ENCODE measurements around the gene TTLL11. TPM values are rescaled to one million over a fixed set of nuclear protein-coding genes. Genes with fewer than 3 reads are reported as not detected.

Gene TTLL11
- total and polyA plus RNA-seq, 2 of the 8 experiments (the other 6 are each of a cell fraction or from before 2014, with no cell fraction given) = 0.56 to 0.80 TPM

- TF ChIP-seq NANOG (IDR thresholded peaks at IDR 0.05; ENCODE audit: insufficient read depth, low read depth, low read length, poor library complexity, severe bottlenecking) (no peak), E2F6 (IDR thresholded peaks at IDR 0.05) (no peak), SUZ12 (IDR thresholded peaks at IDR 0.05; ENCODE audit: low read length) (no peak), BCL11A (IDR thresholded peaks at IDR 0.05; ENCODE audit: low read depth in 2 of 2, low read length in 2 of 2) (no peak), ZNF274 (IDR thresholded peaks at IDR 0.05; ENCODE audit: borderline replicate concordance, extremely low read depth, low read length) (no peak), MAFK (IDR thresholded peaks at IDR 0.05; ENCODE audit: low read depth, low read length) (no peak)
These were observed 39.3 kb downstream of the TTLL11 start (continued) for GRCh38 chr9:122053567-122054350.

All from H1 (cell line).